Measurements from ENCODE around the gene GARRE1.

GARRE1 gene

GRCh38 chr19:34218818-34219164 lies 35.6 kb upstream of the GARRE1 start:
- H3K27me3 ChIP-seq (ENCODE audit: insufficient read depth, low read length) = no peaks in the 10 kb centered on the region
- H3K36me3 ChIP-seq (ENCODE audit: insufficient read depth, low read length) = peaks cover 11% of the 10 kb centered on the region
- peak overlapping the region; percentile 47; the same call in 1 of the 2 replicates for H3K4me3 ChIP-seq (ENCODE audit: low read depth, low read length)
- H3K4me1 ChIP-seq (ENCODE audit: control insufficient read depth, insufficient read depth, low read length, unreplicated experiment) = peaks cover 17% of the 10 kb centered on the region
- H3K79me2 ChIP-seq (ENCODE audit: control insufficient read depth, insufficient read depth, low read length, unreplicated experiment) = peaks cover 7% of the 10 kb centered on the region
- peak overlapping the region; percentile 81 for H3K27ac ChIP-seq (ENCODE audit: low read depth, low read length)
- H2AFZ ChIP-seq (ENCODE audit: low read length, unreplicated experiment) = no peak overlapping the region

- Histone ChIP-seq H3K27ac (ENCODE audit: low read depth, low read length) (no peak overlapping the region), H3K36me3 (ENCODE audit: insufficient read depth, low read length) (peaks cover 17% of the 10 kb centered on the region), H3K4me3 (ENCODE audit: low read depth, low read length) (no peak overlapping the region), H2AFZ (ENCODE audit: low read length, unreplicated experiment) (no peak overlapping the region), H3K27me3 (ENCODE audit: insufficient read depth, low read length) (no peaks in the 10 kb centered on the region), H3K79me2 (ENCODE audit: control insufficient read depth, insufficient read depth, low read length, unreplicated experiment) (peaks cover 7% of the 10 kb centered on the region), H3K4me1 (ENCODE audit: control insufficient read depth, insufficient read depth, low read length, unreplicated experiment) (peaks cover 31% of the 10 kb centered on the region)
Observed at GRCh38 chr19:34220472-34221063, 33.8 kb upstream of the GARRE1 start.

GRCh38 chr19:34222386-34222785 lies 32.0 kb upstream of the GARRE1 start:
- H3K79me2 ChIP-seq (ENCODE audit: control insufficient read depth, insufficient read depth, low read length, unreplicated experiment) = peaks cover 7% of the 10 kb centered on the region
- H2AFZ ChIP-seq (ENCODE audit: low read length, unreplicated experiment) = no peak overlapping the region
- peaks cover 33% of the 10 kb centered on the region for H3K4me1 ChIP-seq (ENCODE audit: control insufficient read depth, insufficient read depth, low read length, unreplicated experiment)
- no peaks in the 10 kb centered on the region for H3K27me3 ChIP-seq (ENCODE audit: insufficient read depth, low read length)
- peaks cover 17% of the 10 kb centered on the region for H3K36me3 ChIP-seq (ENCODE audit: insufficient read depth, low read length)
- no peak overlapping the region for H3K4me3 ChIP-seq (ENCODE audit: low read depth, low read length)
- no peak overlapping the region for H3K27ac ChIP-seq (ENCODE audit: low read depth, low read length)

- no peak overlapping the region for H3K4me3 ChIP-seq (ENCODE audit: low read depth, low read length)
- H3K4me1 ChIP-seq (ENCODE audit: control insufficient read depth, insufficient read depth, low read length, unreplicated experiment) = peaks cover 26% of the 10 kb centered on the region
- H3K79me2 ChIP-seq (ENCODE audit: control insufficient read depth, insufficient read depth, low read length, unreplicated experiment) = peaks cover 7% of the 10 kb centered on the region
- no peaks in the 10 kb centered on the region for H3K27me3 ChIP-seq (ENCODE audit: insufficient read depth, low read length)
- H3K36me3 ChIP-seq (ENCODE audit: insufficient read depth, low read length) = peaks cover 28% of the 10 kb centered on the region
- no peak overlapping the region for H2AFZ ChIP-seq (ENCODE audit: low read length, unreplicated experiment)
- peak overlapping the region; percentile 39; the same call in 1 of the 2 replicates for H3K27ac ChIP-seq (ENCODE audit: low read depth, low read length)
Observed at GRCh38 chr19:34224996-34225658, 29.2 kb upstream of the GARRE1 start.

DNA sequence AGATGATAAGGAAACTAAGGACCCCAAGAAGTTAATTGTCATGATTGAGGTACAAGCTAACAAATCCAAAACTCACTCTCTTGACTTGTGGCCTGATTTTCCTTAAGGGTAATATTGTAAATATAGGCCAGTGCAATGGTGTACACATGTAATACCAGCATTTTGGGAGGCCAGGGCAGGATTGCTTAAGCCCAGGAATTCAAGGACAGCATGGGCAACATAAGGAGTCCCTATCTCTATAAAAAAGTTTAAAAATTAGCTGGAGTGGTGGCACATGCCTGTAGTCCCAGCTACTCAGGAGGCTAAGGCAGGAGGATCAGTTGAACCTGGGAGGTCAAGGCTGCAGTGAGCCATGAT lies 28.7 kb upstream of the GARRE1 start:
- no peaks in the 10 kb centered on the region for H3K27me3 ChIP-seq (ENCODE audit: insufficient read depth, low read length)
- peaks cover 26% of the 10 kb centered on the region for H3K4me1 ChIP-seq (ENCODE audit: control insufficient read depth, insufficient read depth, low read length, unreplicated experiment)
- peaks cover 28% of the 10 kb centered on the region for H3K36me3 ChIP-seq (ENCODE audit: insufficient read depth, low read length)
- no peak overlapping the region for H3K4me3 ChIP-seq (ENCODE audit: low read depth, low read length)
- peaks cover 7% of the 10 kb centered on the region for H3K79me2 ChIP-seq (ENCODE audit: control insufficient read depth, insufficient read depth, low read length, unreplicated experiment)
- H3K27ac ChIP-seq (ENCODE audit: low read depth, low read length) = peak overlapping the region; percentile 39; the same call in 1 of the 2 replicates
- H2AFZ ChIP-seq (ENCODE audit: low read length, unreplicated experiment) = no peak overlapping the region

GRCh38 chr19:34226036-34226435 lies 28.3 kb upstream of the GARRE1 start:
- Histone ChIP-seq H3K79me2 (ENCODE audit: control insufficient read depth, insufficient read depth, low read length, unreplicated experiment) (peaks cover 7% of the 10 kb centered on the region), H3K36me3 (ENCODE audit: insufficient read depth, low read length) (peaks cover 28% of the 10 kb centered on the region), H2AFZ (ENCODE audit: low read length, unreplicated experiment) (no peak overlapping the region), H3K4me1 (ENCODE audit: control insufficient read depth, insufficient read depth, low read length, unreplicated experiment) (peaks cover 26% of the 10 kb centered on the region), H3K27ac (ENCODE audit: low read depth, low read length) (no peak overlapping the region), H3K27me3 (ENCODE audit: insufficient read depth, low read length) (no peaks in the 10 kb centered on the region), H3K4me3 (ENCODE audit: low read depth, low read length) (no peak overlapping the region)

DNA sequence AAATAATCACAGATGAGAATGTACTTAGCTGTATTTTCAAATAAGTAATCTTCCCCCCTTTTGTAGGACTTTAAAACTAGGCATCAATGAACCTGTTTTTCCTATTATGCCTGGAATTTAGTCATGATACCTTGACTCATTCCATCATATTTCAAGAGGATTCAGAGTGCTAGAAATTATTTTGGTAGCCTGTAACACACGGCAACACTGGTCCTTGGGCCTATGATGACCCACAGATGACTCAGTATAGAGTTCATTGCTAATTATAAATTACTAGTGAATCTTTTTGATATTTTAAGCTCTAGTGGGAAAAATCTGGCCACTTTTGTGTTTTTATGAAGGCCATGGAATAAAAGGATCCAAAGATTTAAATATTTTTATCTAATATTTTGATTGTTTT lies 26.0 kb upstream of the GARRE1 start:
- peaks cover 21% of the 10 kb centered on the region for H3K36me3 ChIP-seq (ENCODE audit: insufficient read depth, low read length)

DNA sequence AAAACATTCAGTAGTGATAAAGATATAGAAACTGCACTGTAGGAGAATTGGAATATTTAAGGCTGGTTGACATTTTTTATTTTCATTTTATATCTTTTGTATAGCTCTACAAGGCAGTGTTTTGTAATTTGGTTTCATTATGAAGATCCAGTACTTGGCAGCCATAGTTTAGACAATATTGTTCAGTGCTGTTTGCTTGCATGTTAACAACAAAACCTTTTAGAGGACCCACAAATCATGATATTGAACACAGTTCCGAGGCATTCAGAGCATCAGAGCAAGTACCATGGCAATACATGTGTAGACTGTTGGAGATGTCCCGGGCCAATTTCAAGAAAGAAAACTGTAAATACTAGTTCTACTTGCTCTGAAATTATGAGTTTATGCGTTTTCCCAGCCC lies 25.6 kb upstream of the GARRE1 start:
- Histone ChIP-seq H3K4me1 (ENCODE audit: control insufficient read depth, insufficient read depth, low read length, unreplicated experiment) (peaks cover 46% of the 10 kb centered on the region), H3K36me3 (ENCODE audit: insufficient read depth, low read length) (peaks cover 17% of the 10 kb centered on the region)

More for the DNA sequence above, 26.0 kb upstream of the GARRE1 start:
- 0 out of 2 replicates have a peak overlapping the region, but pooled peaks have one; percentile 16 for H3K27ac ChIP-seq (ENCODE audit: low read depth, low read length)
- H3K4me1 ChIP-seq (ENCODE audit: control insufficient read depth, insufficient read depth, low read length, unreplicated experiment) = peaks cover 43% of the 10 kb centered on the region
- no peak overlapping the region for H3K4me3 ChIP-seq (ENCODE audit: low read depth, low read length)
- no peak overlapping the region for H2AFZ ChIP-seq (ENCODE audit: low read length, unreplicated experiment)
- H3K79me2 ChIP-seq (ENCODE audit: control insufficient read depth, insufficient read depth, low read length, unreplicated experiment) = peaks cover 4% of the 10 kb centered on the region
- no peaks in the 10 kb centered on the region for H3K27me3 ChIP-seq (ENCODE audit: insufficient read depth, low read length)

DNA sequence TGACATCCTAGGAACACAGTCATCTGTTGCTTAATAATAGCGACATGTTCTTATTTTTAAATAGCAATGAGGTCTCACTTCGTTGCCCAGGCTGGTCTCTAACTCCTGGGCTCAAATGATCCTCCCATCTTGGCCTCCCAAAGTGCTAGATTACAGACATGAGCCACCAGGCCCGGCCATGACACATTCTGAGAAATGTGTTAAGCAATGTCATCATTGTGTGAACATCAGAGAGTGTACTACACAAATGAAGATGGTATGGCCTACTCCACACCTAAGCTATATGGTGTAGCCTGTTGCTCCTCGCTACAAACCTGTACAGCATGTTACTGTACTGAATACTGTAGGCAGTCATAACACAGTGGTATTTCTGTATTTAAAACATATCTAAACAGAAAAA lies 24.6 kb upstream of the GARRE1 start:
- peaks cover 11% of the 10 kb centered on the region for H3K36me3 ChIP-seq (ENCODE audit: insufficient read depth, low read length)

More for the DNA sequence above, 25.6 kb upstream of the GARRE1 start:
- no peaks in the 10 kb centered on the region for H3K27me3 ChIP-seq (ENCODE audit: insufficient read depth, low read length)
- no peak overlapping the region for H2AFZ ChIP-seq (ENCODE audit: low read length, unreplicated experiment)
- H3K27ac ChIP-seq (ENCODE audit: low read depth, low read length) = 0 out of 2 replicates have a peak overlapping the region, but pooled peaks have one; percentile 16
- H3K4me3 ChIP-seq (ENCODE audit: low read depth, low read length) = no peak overlapping the region
- H3K79me2 ChIP-seq (ENCODE audit: control insufficient read depth, insufficient read depth, low read length, unreplicated experiment) = peaks cover under 1% of the 10 kb centered on the region

GRCh38 chr19:34230820-34231219 lies 23.5 kb upstream of the GARRE1 start:
- Histone ChIP-seq H3K27ac (ENCODE audit: low read depth, low read length) (no peak overlapping the region), H2AFZ (ENCODE audit: low read length, unreplicated experiment) (no peak overlapping the region), H3K79me2 (ENCODE audit: control insufficient read depth, insufficient read depth, low read length, unreplicated experiment) (no peaks in the 10 kb centered on the region), H3K36me3 (ENCODE audit: insufficient read depth, low read length) (peaks cover 11% of the 10 kb centered on the region), H3K4me1 (ENCODE audit: control insufficient read depth, insufficient read depth, low read length, unreplicated experiment) (peaks cover 29% of the 10 kb centered on the region), H3K4me3 (ENCODE audit: low read depth, low read length) (no peak overlapping the region), H3K27me3 (ENCODE audit: insufficient read depth, low read length) (no peaks in the 10 kb centered on the region)

More for the DNA sequence above, 24.6 kb upstream of the GARRE1 start:
- H3K4me1 ChIP-seq (ENCODE audit: control insufficient read depth, insufficient read depth, low read length, unreplicated experiment) = peaks cover 40% of the 10 kb centered on the region
- no peak overlapping the region for H2AFZ ChIP-seq (ENCODE audit: low read length, unreplicated experiment)
- H3K27me3 ChIP-seq (ENCODE audit: insufficient read depth, low read length) = no peaks in the 10 kb centered on the region
- H3K79me2 ChIP-seq (ENCODE audit: control insufficient read depth, insufficient read depth, low read length, unreplicated experiment) = no peaks in the 10 kb centered on the region
- H3K27ac ChIP-seq (ENCODE audit: low read depth, low read length) = no peak overlapping the region
- no peak overlapping the region for H3K4me3 ChIP-seq (ENCODE audit: low read depth, low read length)

DNA sequence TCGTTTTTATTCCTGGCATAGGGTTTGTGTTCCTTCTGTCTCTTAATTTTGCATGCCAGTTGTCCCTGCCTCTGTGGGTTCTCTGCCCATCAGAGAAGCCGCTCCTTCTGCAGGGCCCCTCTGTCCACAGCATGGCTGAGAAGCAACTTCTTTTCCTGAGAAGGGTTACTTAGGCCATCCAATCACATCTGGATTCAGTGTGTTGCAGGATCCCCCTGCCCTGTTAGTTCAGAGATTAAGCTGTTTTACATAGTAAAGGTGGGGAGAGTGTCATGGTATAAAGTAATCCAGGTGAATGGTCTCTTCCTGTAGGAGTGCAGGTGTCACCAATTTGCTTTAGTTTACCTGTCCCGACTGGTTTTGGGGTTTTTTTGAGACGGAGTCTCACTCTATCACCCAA lies 22.9 kb upstream of the GARRE1 start:
- Histone ChIP-seq H3K4me3 (ENCODE audit: low read depth, low read length) (no peak overlapping the region), H3K27me3 (ENCODE audit: insufficient read depth, low read length) (no peaks in the 10 kb centered on the region), H3K79me2 (ENCODE audit: control insufficient read depth, insufficient read depth, low read length, unreplicated experiment) (no peaks in the 10 kb centered on the region), H2AFZ (ENCODE audit: low read length, unreplicated experiment) (no peak overlapping the region), H3K27ac (ENCODE audit: low read depth, low read length) (no peak overlapping the region), H3K4me1 (ENCODE audit: control insufficient read depth, insufficient read depth, low read length, unreplicated experiment) (peaks cover 25% of the 10 kb centered on the region), H3K36me3 (ENCODE audit: insufficient read depth, low read length) (peaks cover 11% of the 10 kb centered on the region)
